ENCODE data around the gene CSTPP1.
"Not testable (repeated sequence)": the region's sequence is repeated elsewhere in the genome, so short reads cannot be mapped to it uniquely, and the experiment has no call there.

The CSTPP1 gene

GRCh38 chr11:47185305-47186075, 248.9 kb downstream of the CSTPP1 start:
- no peak for DNase-seq

- no peak for DNase-seq
Observed at GRCh38 chr11:47186076-47186699, 249.6 kb downstream of the CSTPP1 start, which contains the start of gene PACSIN3. Gene PACSIN3 (minus strand): TSS chr11:47186434. CDS start chr11:47182727, 3,707 bp downstream.

- DNase-seq: no peak
Observed at GRCh38 chr11:47186700-47187695, 250.4 kb downstream of the CSTPP1 start.

GRCh38 chr11:47187723-47188122, 251.2 kb downstream of the CSTPP1 start:
- no peak for DNase-seq

GRCh38 chr11:47188259-47188658, 251.7 kb downstream of the CSTPP1 start:
- no peak for DNase-seq

GRCh38 chr11:47189100-47189834, 252.7 kb downstream of the CSTPP1 start:
- no peak for DNase-seq

- DNase-seq: not testable (repeated sequence)
Observed at GRCh38 chr11:47191137-47191536, 254.6 kb downstream of the CSTPP1 start.

DNA sequence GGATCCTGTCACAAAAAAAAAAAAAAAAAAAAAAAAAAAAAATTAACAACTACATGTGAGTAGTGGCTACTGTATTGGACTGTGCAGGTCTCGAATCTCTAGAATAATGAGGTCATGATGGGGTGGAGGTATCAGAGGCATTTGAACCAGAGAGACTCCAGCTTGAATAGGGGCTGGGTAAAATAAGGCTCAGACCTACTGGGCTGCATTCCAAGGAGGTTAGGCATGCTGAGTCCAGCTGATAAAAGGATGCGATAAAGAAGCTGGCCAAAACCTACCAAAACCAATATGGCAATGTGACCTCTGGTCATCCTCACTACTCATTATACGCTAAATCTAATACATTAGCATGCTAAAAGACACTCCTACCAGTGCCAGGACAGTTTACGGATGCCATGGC, 255.6 kb downstream of the CSTPP1 start:
- DNase-seq: no peak

GRCh38 chr11:47198161-47198560, 261.6 kb downstream of the CSTPP1 start:
- not testable (repeated sequence) for DNase-seq

DNA sequence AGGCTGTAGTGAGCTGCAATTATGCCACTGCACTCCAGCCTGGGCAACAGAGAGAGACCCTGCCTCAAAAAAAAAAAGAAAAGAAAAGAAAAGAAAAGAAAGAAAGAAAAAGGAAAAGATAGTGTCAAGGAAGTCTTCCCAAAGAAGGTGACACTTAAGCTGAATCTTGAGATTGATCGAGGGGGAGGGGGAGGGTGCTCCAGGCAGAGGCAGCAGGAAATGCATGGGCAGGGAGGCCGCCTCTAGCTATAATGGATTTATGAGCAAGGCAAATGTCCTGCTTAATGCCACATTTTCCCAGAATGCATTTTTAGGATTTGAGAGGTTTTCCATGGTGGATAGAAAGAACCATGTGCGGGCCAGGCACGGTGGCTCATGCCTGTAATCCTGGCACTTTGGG, 264.5 kb downstream of the CSTPP1 start:
- DNase-seq: no peak

DNA sequence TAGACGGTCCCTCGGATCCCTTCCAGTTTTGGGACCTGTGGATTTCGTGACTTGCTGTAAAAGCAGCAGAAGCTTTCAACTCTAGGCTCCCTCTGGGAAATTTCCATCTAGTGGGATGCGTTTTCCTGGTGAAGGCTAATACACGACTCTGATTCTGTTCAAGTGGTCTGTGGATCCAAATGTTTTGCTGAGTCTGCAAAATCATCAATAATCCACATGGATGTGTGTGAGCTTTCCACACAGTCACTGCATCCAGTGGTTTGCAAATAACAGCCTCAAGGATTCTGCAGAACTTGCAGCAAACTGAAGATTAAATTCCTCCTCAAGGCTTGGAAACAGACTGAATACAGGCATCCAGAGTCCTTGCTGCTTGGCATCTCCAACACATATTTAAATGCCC, 266.0 kb downstream of the CSTPP1 start:
- DNase-seq: no peak

DNA sequence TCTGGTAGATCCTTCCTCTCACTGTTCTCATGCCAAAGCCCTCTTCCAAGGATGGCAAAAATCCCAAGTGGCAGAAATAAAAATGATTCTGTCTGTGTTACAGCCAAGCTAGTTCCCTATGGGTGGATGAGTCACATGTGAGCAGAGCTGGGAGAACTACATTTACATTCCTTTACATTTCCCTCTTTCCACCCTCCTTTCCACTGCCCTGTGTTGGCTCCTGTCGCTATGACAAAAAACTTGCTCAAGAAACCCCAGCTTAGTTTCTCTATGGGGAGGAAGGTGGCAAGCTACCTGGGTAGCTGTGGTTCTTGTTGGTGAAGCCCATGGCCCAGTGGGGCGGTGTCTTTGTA, 268.1 kb downstream of the CSTPP1 start:
- no peak for DNase-seq

- DNase-seq: not testable (repeated sequence)
Observed at GRCh38 chr11:47206577-47206976, 270.0 kb downstream of the CSTPP1 start.

DNA sequence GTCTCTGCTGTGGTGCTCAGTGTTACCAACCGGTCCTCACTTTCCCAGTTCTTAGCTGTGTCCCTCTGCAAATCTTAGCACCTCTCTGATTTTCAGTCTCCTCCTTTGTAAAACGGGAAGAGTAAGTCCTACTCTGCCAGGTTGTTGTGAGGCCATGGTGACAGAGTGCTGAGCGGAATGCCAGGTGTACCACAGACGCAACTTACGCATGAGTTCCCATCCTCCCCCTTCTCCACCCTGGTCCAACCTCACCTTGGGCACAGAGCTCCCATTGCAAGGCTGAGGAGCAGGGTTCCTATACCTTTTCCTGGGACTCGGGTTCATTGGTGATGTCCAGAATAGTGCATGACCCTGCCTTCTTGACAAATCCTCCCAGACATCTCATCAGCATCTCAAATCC, 270.9 kb downstream of the CSTPP1 start:
- no peak for DNase-seq

GRCh38 chr11:47208008-47208552, 271.5 kb downstream of the CSTPP1 start:
- DNase-seq: not testable (repeated sequence)

GRCh38 chr11:47208628-47209027, 272.1 kb downstream of the CSTPP1 start:
- no peak for DNase-seq
